Osteoblast (primary cell): Measurements from ENCODE around the gene KCNJ12. TPM values are rescaled to one million over a fixed set of nuclear protein-coding genes. Genes with fewer than 3 reads are reported as not detected.
A peak's percentile ranks its signal among the peaks of the same experiment; 100 is the strongest.
"Not testable (repeated sequence)": the region's sequence is repeated elsewhere in the genome, so short reads cannot be mapped to it uniquely, and the experiment has no call there.

Source experiments
- DNase-seq: peaks from one replicate; pipeline ENCODE4 v3.0.0; 2011; ENCODE audit warnings: low spot score, mixed read lengths; ENCODE audit not compliant: insufficient read length; ENCODE audit errors: missing footprints
- H2AFZ ChIP-seq: 2 replicates; pipeline ENCODE4 v1.6.0; 2011; ENCODE audit warnings: mild to moderate bottlenecking, low read length
- H3K27ac ChIP-seq: 2 replicates; pipeline ENCODE4 v1.5.1; 2011; ENCODE audit warnings: mild to moderate bottlenecking, low read depth, low read length, moderate library complexity
- H3K27me3 ChIP-seq: 2 replicates; pipeline ENCODE4 v1.6.0; 2012; ENCODE audit warnings: mild to moderate bottlenecking, control low read depth, inconsistent platforms, low read length, moderate library complexity; ENCODE audit not compliant: insufficient read depth
- H3K36me3 ChIP-seq: 2 replicates; pipeline ENCODE4 v1.5.1; 2011; ENCODE audit warnings: mild to moderate bottlenecking, low read length, control low read depth, moderate library complexity; ENCODE audit not compliant: insufficient read depth
- H3K4me1 ChIP-seq: 2 replicates; pipeline ENCODE4 v1.5.1; 2011; ENCODE audit warnings: mild to moderate bottlenecking, low read length, control low read depth, moderate library complexity; ENCODE audit not compliant: insufficient read depth
- H3K4me2 ChIP-seq: 2 replicates; pipeline ENCODE4 v1.6.0; 2011; ENCODE audit warnings: mild to moderate bottlenecking, low read length; ENCODE audit not compliant: insufficient read depth
- H3K4me3 ChIP-seq: fragments of 200-600 bp; sonication (generic); 3 replicates; pipeline ENCODE4 v1.5.1; 2012; ENCODE audit warnings: mild to moderate bottlenecking, low read length, inconsistent platforms; ENCODE audit not compliant: insufficient read depth
- H3K79me2 ChIP-seq: 2 replicates; pipeline ENCODE4 v1.6.0; 2012; ENCODE audit warnings: mild to moderate bottlenecking, low read length, control low read depth, inconsistent platforms; ENCODE audit not compliant: insufficient read depth
- H3K9me3 ChIP-seq: 2 replicates; pipeline ENCODE4 v1.5.1; 2011; ENCODE audit warnings: low read depth, low read length, control low read depth
- H4K20me1 ChIP-seq: 2 replicates; pipeline ENCODE4 v1.6.0; 2012; ENCODE audit warnings: mild to moderate bottlenecking, low read length, control low read depth; ENCODE audit not compliant: insufficient read depth
- CTCF ChIP-seq: IDR thresholded peaks from 2 replicates; pipeline ENCODE4 v1.5.1; 2011; ENCODE audit warnings: mild to moderate bottlenecking, low read depth, low read length, moderate library complexity; ENCODE audit errors: extremely low read depth
- total RNA-seq: library from RNA; depleted of rRNA; stranded (reverse); fragments of >200 nt; gene quantifications from 2 replicates; pipeline ENCODE4 v1.2.3, GENCODE V29; 2012

Gene KCNJ12
- total RNA-seq, 1 donor: under 0.01 TPM

- no peak for TF ChIP-seq CTCF
- H3K36me3 ChIP-seq: no peaks in the 10 kb centered on the region
- no peak overlapping the region for H3K27ac ChIP-seq
- DNase-seq: no peak
- no peaks in the 10 kb centered on the region for H3K9me3 ChIP-seq
- peaks cover 3% of the 10 kb centered on the region for H3K4me1 ChIP-seq
- H2AFZ ChIP-seq: no peak overlapping the region
- no peak overlapping the region for H3K4me3 ChIP-seq
- H3K4me2 ChIP-seq: no peak overlapping the region
- H4K20me1 ChIP-seq: no peaks in the 10 kb centered on the region
- no peaks in the 10 kb centered on the region for H3K79me2 ChIP-seq
- H3K27me3 ChIP-seq: no peaks in the 10 kb centered on the region
Measured at GRCh38 chr17:21425321-21425720, 49.2 kb downstream of the KCNJ12 start.

GRCh38 chr17:21425736-21426135, 49.6 kb downstream of the KCNJ12 start:
- Histone ChIP-seq H3K4me1 (peaks cover 6% of the 10 kb centered on the region), H3K36me3 (no peaks in the 10 kb centered on the region), H3K9me3 (no peaks in the 10 kb centered on the region), H2AFZ (no peak overlapping the region), H3K79me2 (no peaks in the 10 kb centered on the region), H3K27ac (no peak overlapping the region), H3K27me3 (no peaks in the 10 kb centered on the region), H3K4me3 (no peak overlapping the region), H4K20me1 (no peaks in the 10 kb centered on the region), H3K4me2 (no peak overlapping the region)
- DNase-seq: peak; percentile 23
- TF ChIP-seq CTCF: no peak

- H3K4me2 ChIP-seq, DNase-seq, H3K9me3 ChIP-seq, H3K36me3 ChIP-seq, H4K20me1 ChIP-seq, H3K4me3 ChIP-seq, H3K79me2 ChIP-seq, H3K27me3 ChIP-seq, H2AFZ ChIP-seq, H3K27ac ChIP-seq, H3K4me1 ChIP-seq: not testable (repeated sequence)
Measured at GRCh38 chr17:21426246-21426645, 50.1 kb downstream of the KCNJ12 start.

- not testable (repeated sequence) for H3K9me3 ChIP-seq, H3K36me3 ChIP-seq, H3K4me2 ChIP-seq, H4K20me1 ChIP-seq, H3K79me2 ChIP-seq, H2AFZ ChIP-seq, H3K27me3 ChIP-seq, DNase-seq, H3K4me3 ChIP-seq, H3K27ac ChIP-seq, H3K4me1 ChIP-seq
Measured at GRCh38 chr17:21426876-21427275, 50.7 kb downstream of the KCNJ12 start.

GRCh38 chr17:21427727-21428126, 51.6 kb downstream of the KCNJ12 start:
- not testable (repeated sequence) for H3K36me3 ChIP-seq, H3K4me1 ChIP-seq, H3K4me2 ChIP-seq, DNase-seq, H3K4me3 ChIP-seq, H3K27me3 ChIP-seq, H4K20me1 ChIP-seq, H3K9me3 ChIP-seq, H3K79me2 ChIP-seq, H2AFZ ChIP-seq, H3K27ac ChIP-seq

GRCh38 chr17:21428752-21429424, 52.7 kb downstream of the KCNJ12 start:
- H2AFZ ChIP-seq, H3K27me3 ChIP-seq, DNase-seq, H3K4me1 ChIP-seq, H3K9me3 ChIP-seq, H3K27ac ChIP-seq, H3K4me2 ChIP-seq, H3K79me2 ChIP-seq, H3K36me3 ChIP-seq, H4K20me1 ChIP-seq, H3K4me3 ChIP-seq: not testable (repeated sequence)

GRCh38 chr17:21429921-21430628, 53.9 kb downstream of the KCNJ12 start:
- H3K36me3 ChIP-seq, H3K9me3 ChIP-seq, H2AFZ ChIP-seq, H3K4me3 ChIP-seq, DNase-seq, H3K4me1 ChIP-seq, H3K4me2 ChIP-seq, H3K27me3 ChIP-seq, H4K20me1 ChIP-seq, H3K79me2 ChIP-seq: not testable (repeated sequence)
- H3K27ac ChIP-seq: peak overlapping the region; percentile 51
